ENCODE results near the gene SAP130. TPM values are rescaled to one million over a fixed set of nuclear protein-coding genes. Genes with fewer than 3 reads are reported as not detected.

SAP130 gene
- total and polyA plus RNA-seq, 9 donors: 6.1 to 28.3 (median 24.0) TPM

- 100% methylated on average over 1 of the region's 1 CpG for WGBS, 3 donors
- intact Hi-C loops (cut with DNase I): loop anchor here in 2 of 4 donors (5.0 to 10.0 kb wide), 2 partner anchors 170 to 1828 kb away; no protein-coding TSS in a partner anchor
- H3K36me3 ChIP-seq: no peaks in the 10 kb centered on the region
These were observed 36.5 kb upstream of the SAP130 start for GRCh38 chr2:128064353-128064752.

GRCh38 chr2:128062571-128062970 is 34.7 kb upstream of the SAP130 start:
- DNase-seq: no peak
- Histone ChIP-seq H3K27me3 (no peaks in the 10 kb centered on the region), H3K9me3 (no peaks in the 10 kb centered on the region), H3K4me1 (ENCODE audit: insufficient read depth) (no peaks in the 10 kb centered on the region), H3K4me3 (no peak overlapping the region), H3K27ac (no peak overlapping the region), H3K36me3 (no peaks in the 10 kb centered on the region)
- no peak for TF ChIP-seq EP300 (IDR thresholded peaks at IDR 0.05)
- no peak for TF ChIP-seq CTCF (IDR thresholded peaks at IDR 0.05)
- TF ChIP-seq POLR2A (IDR thresholded peaks at IDR 0.05): no peak
- WGBS, 3 donors: 60 to 85% (median 74%) methylated on average over 8 of the region's 8 CpGs
- intact Hi-C loops (cut with DNase I): loop anchor here in 2 of 4 donors (5.0 to 10.0 kb wide), 2 partner anchors 172 to 1830 kb away; no protein-coding TSS in a partner anchor

More at GRCh38 chr2:128064353-128064752, 36.5 kb upstream of the SAP130 start:
- no peaks in the 10 kb centered on the region for H3K27me3 ChIP-seq
- no peak overlapping the region for H3K27ac ChIP-seq
- DNase-seq: no peak
- no peak for TF ChIP-seq POLR2A (IDR thresholded peaks at IDR 0.05)
- TF ChIP-seq EP300 (IDR thresholded peaks at IDR 0.05): no peak
- TF ChIP-seq CTCF (IDR thresholded peaks at IDR 0.05): no peak
- no peak overlapping the region for H3K4me3 ChIP-seq
- no peaks in the 10 kb centered on the region for H3K4me1 ChIP-seq (ENCODE audit: insufficient read depth)
- no peaks in the 10 kb centered on the region for H3K9me3 ChIP-seq

- intact Hi-C loops (cut with DNase I): no loop called here
- no peak overlapping the region for H3K4me3 ChIP-seq
- H3K36me3 ChIP-seq: no peaks in the 10 kb centered on the region
- WGBS, 3 donors: 22 to 62% (median 46%) methylated on average over 2 of the region's 2 CpGs
- H3K27ac ChIP-seq: no peak overlapping the region
- H3K4me1 ChIP-seq (ENCODE audit: insufficient read depth): no peaks in the 10 kb centered on the region
- no peak for TF ChIP-seq CTCF (IDR thresholded peaks at IDR 0.05)
- no peak for TF ChIP-seq POLR2A (IDR thresholded peaks at IDR 0.05)
- no peak for TF ChIP-seq EP300 (IDR thresholded peaks at IDR 0.05)
- no peaks in the 10 kb centered on the region for H3K27me3 ChIP-seq
- no peaks in the 10 kb centered on the region for H3K9me3 ChIP-seq
- no peak for DNase-seq
These were observed 30.3 kb upstream of the SAP130 start for GRCh38 chr2:128058114-128058513.

- DNase-seq: no peak
- Histone ChIP-seq H3K36me3 (no peaks in the 10 kb centered on the region), H3K4me1 (ENCODE audit: insufficient read depth) (no peaks in the 10 kb centered on the region), H3K9me3 (no peaks in the 10 kb centered on the region), H3K27me3 (no peaks in the 10 kb centered on the region), H3K4me3 (no peak overlapping the region), H3K27ac (no peak overlapping the region)
- intact Hi-C loops (cut with DNase I): no loop called here
- TF ChIP-seq POLR2A (IDR thresholded peaks at IDR 0.05) (no peak), EP300 (IDR thresholded peaks at IDR 0.05) (no peak), CTCF (IDR thresholded peaks at IDR 0.05) (no peak)
- 24 to 53% (median 45%) methylated on average over 3 of the region's 3 CpGs for WGBS, 3 donors
These were observed 29.5 kb upstream of the SAP130 start for GRCh38 chr2:128057334-128057733.
